HepG2 (cell line): ENCODE measurements around the gene ANO6.

ENCODE experiments used
- KMT2B ChIP-seq: IDR thresholded peaks from 2 replicates; pipeline ENCODE4 v1.6.1; 2016; ENCODE audit warnings: missing genetic modification reagents, missing compliant biosample characterization
- ZC3H4 ChIP-seq: sonication (generic); formaldehyde crosslinking; IDR thresholded peaks from 2 replicates; pipeline ENCODE4 v1.4.0; 2020; ENCODE audit warnings: missing genetic modification reagents, borderline replicate concordance
- TF ChIP-seq, protein P1 (sequence below): sonication (generic); formaldehyde crosslinking; IDR thresholded peaks from 2 replicates; pipeline ENCODE4 v1.4.0; 2020; ENCODE audit warnings: missing genetic modification reagents

DNA sequence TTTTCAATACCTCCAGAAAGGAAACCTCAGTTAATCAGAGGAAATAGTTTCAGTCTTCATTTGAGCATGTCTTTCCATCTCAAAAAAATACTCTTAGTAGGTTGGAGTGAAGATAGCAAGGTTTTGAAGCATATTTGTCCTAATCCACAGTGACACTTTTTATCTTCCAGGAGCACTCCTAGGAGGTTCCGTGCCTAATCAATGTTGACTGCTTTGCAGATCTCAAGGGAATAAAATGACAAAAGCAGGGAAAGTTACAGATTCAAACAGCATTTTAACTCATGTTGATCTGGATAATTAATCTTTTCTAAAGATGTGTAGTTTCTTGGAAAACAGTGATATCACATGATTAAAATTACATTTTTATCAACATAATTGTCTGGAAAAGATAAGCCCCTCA is 213.9 kb downstream of the ANO6 start:
- TF ChIP-seq, protein P1, sequence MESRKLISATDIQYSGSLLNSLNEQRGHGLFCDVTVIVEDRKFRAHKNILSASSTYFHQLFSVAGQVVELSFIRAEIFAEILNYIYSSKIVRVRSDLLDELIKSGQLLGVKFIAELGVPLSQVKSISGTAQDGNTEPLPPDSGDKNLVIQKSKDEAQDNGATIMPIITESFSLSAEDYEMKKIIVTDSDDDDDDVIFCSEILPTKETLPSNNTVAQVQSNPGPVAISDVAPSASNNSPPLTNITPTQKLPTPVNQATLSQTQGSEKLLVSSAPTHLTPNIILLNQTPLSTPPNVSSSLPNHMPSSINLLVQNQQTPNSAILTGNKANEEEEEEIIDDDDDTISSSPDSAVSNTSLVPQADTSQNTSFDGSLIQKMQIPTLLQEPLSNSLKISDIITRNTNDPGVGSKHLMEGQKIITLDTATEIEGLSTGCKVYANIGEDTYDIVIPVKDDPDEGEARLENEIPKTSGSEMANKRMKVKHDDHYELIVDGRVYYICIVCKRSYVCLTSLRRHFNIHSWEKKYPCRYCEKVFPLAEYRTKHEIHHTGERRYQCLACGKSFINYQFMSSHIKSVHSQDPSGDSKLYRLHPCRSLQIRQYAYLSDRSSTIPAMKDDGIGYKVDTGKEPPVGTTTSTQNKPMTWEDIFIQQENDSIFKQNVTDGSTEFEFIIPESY (CRISPR knock-in tag) = no peak
- TF ChIP-seq KMT2B (CRISPR knock-in tag) (no peak), ZC3H4 (CRISPR knock-in tag) (no peak)
